ENCODE measurements around the gene EPB41L1. TPM values are rescaled to one million over a fixed set of nuclear protein-coding genes. Genes with fewer than 3 reads are reported as not detected.
A peak's percentile ranks its signal among the peaks of the same experiment; 100 is the strongest.

Gene EPB41L1
- total RNA-seq, 1 experiment from 2014 or later = 38.7 TPM

GRCh38 chr20:36234771-36235320 lies 80.3 kb downstream of the EPB41L1 start (continued):
- TF ChIP-seq SMAD4 (CRISPR knock-in tag; IDR thresholded peaks at IDR 0.05) (no peak), SOX15 (CRISPR knock-in tag; IDR thresholded peaks at IDR 0.05) (no peak)

DNA sequence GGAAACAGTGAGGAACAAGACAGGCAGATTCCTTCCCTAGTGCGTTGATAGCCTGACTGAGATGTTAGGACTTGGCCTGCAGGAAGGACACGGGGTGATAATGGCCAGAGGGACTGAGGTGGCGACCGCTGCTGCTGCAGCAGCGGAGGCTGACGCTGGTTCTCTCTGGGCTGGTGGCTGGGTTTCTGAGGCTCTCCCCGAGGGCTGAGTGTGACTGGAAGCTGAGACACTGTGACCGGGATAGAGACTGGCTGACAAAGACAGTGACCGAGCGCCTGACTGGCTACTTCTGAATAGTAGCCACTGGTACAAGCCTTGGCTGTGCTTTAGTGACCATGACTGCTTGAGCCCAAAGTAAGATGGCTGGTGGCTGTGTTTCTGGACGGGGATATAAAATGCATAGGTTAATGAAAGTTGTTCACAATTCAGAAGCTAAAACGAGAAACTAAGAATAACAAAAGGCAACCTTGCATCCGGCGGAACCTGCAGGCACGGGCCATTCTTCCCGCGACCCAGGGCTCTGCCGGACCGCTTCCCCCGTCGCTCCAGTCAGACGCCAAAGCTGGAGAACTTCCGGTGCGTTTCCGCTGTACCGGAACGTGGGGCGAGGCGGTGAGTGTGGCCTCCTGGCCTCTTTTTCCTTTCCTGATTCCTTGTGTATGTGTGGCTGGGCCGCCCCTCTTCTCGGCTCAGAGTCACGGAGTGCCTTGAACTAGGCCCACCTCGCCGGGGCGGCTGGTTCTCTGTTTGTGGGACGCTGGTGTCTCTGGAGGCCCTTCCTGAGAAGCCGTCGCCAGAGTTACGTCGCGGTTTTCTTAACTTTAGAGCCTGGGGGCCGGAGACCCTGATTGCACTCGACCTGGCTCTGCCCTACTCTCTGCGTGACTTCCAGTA lies 81.6 kb downstream of the EPB41L1 start, which contains the start of gene AAR2:
Gene AAR2, plus strand, starts transcription at position 587 of the 894 bp plus-strand sequence. CDS start 3,391 bp downstream, outside the sequence.
- peak; percentile 94 for ATAC-seq
- no peaks in the 10 kb centered on the region; the same call in 1 of the 2 replicates for H3K27me3 Mint-ChIP-seq (ENCODE audit: low read depth)
- POLR2A ChIA-PET = interaction anchor here (0.5 kb wide), 1 partner anchor 340 kb away, joined by 3 read pairs; no protein-coding TSS in a partner anchor
- DNase-seq (ENCODE audit: low spot score) = peak; percentile 78
- H3K4me1 Mint-ChIP-seq = peaks cover 12% of the 10 kb centered on the region
- CTCF ChIA-PET = interaction anchor here (1.1 to 2.3 kb wide), 7 partner anchors 31 to 243 kb away, joined by 4 to 11 read pairs (median 6); no protein-coding TSS in a partner anchor
- peak within 1 kb of the TSS; percentile 86 for H3K27ac Mint-ChIP-seq
- H3K9me3 Mint-ChIP-seq = no peaks in the 10 kb centered on the region
- H3K36me3 Mint-ChIP-seq = peaks cover 14% of the 10 kb centered on the region
- H3K4me3 Mint-ChIP-seq = peak within 1 kb of the TSS; percentile 93
- TF ChIP-seq ZNF232 (CRISPR knock-in tag; IDR thresholded peaks at IDR 0.05) (no peak), MLX (CRISPR knock-in tag; IDR thresholded peaks at IDR 0.05) (no peak), ZNF532 (CRISPR knock-in tag; IDR thresholded peaks at IDR 0.05; ENCODE audit: borderline replicate concordance) (no peak; the same call in 1 of the 2 replicates), RELA (CRISPR knock-in tag; IDR thresholded peaks at IDR 0.05; ENCODE audit: borderline replicate concordance) (no peak), IRF1 (CRISPR knock-in tag; IDR thresholded peaks at IDR 0.05) (no peak), RORB (CRISPR knock-in tag; IDR thresholded peaks at IDR 0.05) (no peak), PRRX2 (CRISPR knock-in tag; IDR thresholded peaks at IDR 0.05) (no peak), ZNF219 (CRISPR knock-in tag; IDR thresholded peaks at IDR 0.05; ENCODE audit: borderline replicate concordance) (no peak), AR (CRISPR knock-in tag; IDR thresholded peaks at IDR 0.05) (no peak), NFYB (CRISPR knock-in tag; conservative IDR thresholded peaks at IDR 0.05; ENCODE audit: low read depth) (peak; percentile 8; the same call in 1 of the 2 replicates), SMAD4 (CRISPR knock-in tag; IDR thresholded peaks at IDR 0.05) (no peak), CREB1 (CRISPR knock-in tag; IDR thresholded peaks at IDR 0.05) (no peak), ZNF263 (CRISPR knock-in tag; IDR thresholded peaks at IDR 0.05; ENCODE audit: low read depth) (no peak)
- TF ChIP-seq, protein P1, sequence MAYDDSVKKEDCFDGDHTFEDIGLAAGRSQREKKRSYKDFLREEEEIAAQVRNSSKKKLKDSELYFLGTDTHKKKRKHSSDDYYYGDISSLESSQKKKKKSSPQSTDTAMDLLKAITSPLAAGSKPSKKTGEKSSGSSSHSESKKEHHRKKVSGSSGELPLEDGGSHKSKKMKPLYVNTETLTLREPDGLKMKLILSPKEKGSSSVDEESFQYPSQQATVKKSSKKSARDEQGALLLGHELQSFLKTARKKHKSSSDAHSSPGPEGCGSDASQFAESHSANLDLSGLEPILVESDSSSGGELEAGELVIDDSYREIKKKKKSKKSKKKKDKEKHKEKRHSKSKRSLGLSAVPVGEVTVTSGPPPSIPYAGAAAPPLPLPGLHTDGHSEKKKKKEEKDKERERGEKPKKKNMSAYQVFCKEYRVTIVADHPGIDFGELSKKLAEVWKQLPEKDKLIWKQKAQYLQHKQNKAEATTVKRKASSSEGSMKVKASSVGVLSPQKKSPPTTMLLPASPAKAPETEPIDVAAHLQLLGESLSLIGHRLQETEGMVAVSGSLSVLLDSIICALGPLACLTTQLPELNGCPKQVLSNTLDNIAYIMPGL (CRISPR knock-in tag; IDR thresholded peaks at IDR 0.05) = no peak
- TF ChIP-seq, protein P2, sequence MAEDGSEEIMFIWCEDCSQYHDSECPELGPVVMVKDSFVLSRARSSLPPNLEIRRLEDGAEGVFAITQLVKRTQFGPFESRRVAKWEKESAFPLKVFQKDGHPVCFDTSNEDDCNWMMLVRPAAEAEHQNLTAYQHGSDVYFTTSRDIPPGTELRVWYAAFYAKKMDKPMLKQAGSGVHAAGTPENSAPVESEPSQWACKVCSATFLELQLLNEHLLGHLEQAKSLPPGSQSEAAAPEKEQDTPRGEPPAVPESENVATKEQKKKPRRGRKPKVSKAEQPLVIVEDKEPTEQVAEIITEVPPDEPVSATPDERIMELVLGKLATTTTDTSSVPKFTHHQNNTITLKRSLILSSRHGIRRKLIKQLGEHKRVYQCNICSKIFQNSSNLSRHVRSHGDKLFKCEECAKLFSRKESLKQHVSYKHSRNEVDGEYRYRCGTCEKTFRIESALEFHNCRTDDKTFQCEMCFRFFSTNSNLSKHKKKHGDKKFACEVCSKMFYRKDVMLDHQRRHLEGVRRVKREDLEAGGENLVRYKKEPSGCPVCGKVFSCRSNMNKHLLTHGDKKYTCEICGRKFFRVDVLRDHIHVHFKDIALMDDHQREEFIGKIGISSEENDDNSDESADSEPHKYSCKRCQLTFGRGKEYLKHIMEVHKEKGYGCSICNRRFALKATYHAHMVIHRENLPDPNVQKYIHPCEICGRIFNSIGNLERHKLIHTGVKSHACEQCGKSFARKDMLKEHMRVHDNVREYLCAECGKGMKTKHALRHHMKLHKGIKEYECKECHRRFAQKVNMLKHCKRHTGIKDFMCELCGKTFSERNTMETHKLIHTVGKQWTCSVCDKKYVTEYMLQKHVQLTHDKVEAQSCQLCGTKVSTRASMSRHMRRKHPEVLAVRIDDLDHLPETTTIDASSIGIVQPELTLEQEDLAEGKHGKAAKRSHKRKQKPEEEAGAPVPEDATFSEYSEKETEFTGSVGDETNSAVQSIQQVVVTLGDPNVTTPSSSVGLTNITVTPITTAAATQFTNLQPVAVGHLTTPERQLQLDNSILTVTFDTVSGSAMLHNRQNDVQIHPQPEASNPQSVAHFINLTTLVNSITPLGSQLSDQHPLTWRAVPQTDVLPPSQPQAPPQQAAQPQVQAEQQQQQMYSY (CRISPR knock-in tag; IDR thresholded peaks at IDR 0.05) = no peak
- TF ChIP-seq, protein P3, sequence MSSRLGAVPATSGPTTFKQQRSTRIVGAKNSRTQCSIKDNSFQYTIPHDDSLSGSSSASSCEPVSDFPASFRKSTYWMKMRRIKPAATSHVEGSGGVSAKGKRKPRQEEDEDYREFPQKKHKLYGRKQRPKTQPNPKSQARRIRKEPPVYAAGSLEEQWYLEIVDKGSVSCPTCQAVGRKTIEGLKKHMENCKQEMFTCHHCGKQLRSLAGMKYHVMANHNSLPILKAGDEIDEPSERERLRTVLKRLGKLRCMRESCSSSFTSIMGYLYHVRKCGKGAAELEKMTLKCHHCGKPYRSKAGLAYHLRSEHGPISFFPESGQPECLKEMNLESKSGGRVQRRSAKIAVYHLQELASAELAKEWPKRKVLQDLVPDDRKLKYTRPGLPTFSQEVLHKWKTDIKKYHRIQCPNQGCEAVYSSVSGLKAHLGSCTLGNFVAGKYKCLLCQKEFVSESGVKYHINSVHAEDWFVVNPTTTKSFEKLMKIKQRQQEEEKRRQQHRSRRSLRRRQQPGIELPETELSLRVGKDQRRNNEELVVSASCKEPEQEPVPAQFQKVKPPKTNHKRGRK (CRISPR knock-in tag; IDR thresholded peaks at IDR 0.05; ENCODE audit: borderline replicate concordance) = no peak
